GM21786 (cell line): Measurements from ENCODE around the gene SYK.

Source experiments
- ATAC-seq: cut with Tn5 transposase; IDR thresholded peaks from one replicate; pipeline ENCODE4 v1.9.1; 2021; ENCODE audit not compliant: unreplicated experiment

The SYK gene

GRCh38 chr9:90821697-90822096 is 20.1 kb downstream of the SYK start:
- ATAC-seq = no peak

- ATAC-seq = no peak
Measured at GRCh38 chr9:90822866-90823265, 21.2 kb downstream of the SYK start.

GRCh38 chr9:90825586-90825985 is 24.0 kb downstream of the SYK start:
- no peak for ATAC-seq

GRCh38 chr9:90826326-90827020 is 24.9 kb downstream of the SYK start:
- no peak for ATAC-seq

GRCh38 chr9:90827181-90827871 is 25.7 kb downstream of the SYK start:
- peak; percentile 49 for ATAC-seq

GRCh38 chr9:90830051-90830450 is 28.4 kb downstream of the SYK start:
- no peak for ATAC-seq

- peak; percentile 51 for ATAC-seq
Measured at GRCh38 chr9:90830977-90831376, 29.4 kb downstream of the SYK start.

- ATAC-seq = no peak
Measured at GRCh38 chr9:90832261-90832660, 30.6 kb downstream of the SYK start.

GRCh38 chr9:90834828-90835595 is 33.4 kb downstream of the SYK start:
- no peak for ATAC-seq

- no peak for ATAC-seq
Measured at GRCh38 chr9:90836411-90837080, 34.9 kb downstream of the SYK start.

GRCh38 chr9:90838098-90838497 is 36.5 kb downstream of the SYK start:
- ATAC-seq = no peak

GRCh38 chr9:90838581-90839154 is 37.0 kb downstream of the SYK start:
- no peak for ATAC-seq

- peak; percentile 67 for ATAC-seq
Measured at GRCh38 chr9:90839183-90839728, 37.6 kb downstream of the SYK start.

GRCh38 chr9:90840696-90841095 is 39.1 kb downstream of the SYK start:
- ATAC-seq = no peak

- no peak for ATAC-seq
Measured at GRCh38 chr9:90841213-90841612, 39.6 kb downstream of the SYK start.

GRCh38 chr9:90841615-90842014 is 40.0 kb downstream of the SYK start:
- ATAC-seq = no peak

GRCh38 chr9:90842176-90842777 is 40.7 kb downstream of the SYK start:
- no peak for ATAC-seq

- ATAC-seq = no peak
Measured at GRCh38 chr9:90842996-90843395, 41.4 kb downstream of the SYK start.

- ATAC-seq = no peak
Measured at GRCh38 chr9:90843525-90843924, 41.9 kb downstream of the SYK start.

- no peak for ATAC-seq
Measured at GRCh38 chr9:90844326-90844725, 42.7 kb downstream of the SYK start.
